GM12891 (cell line): Measurements from ENCODE around the gene SOHLH1.

Source experiments
- PAX5 ChIP-seq: IDR thresholded peaks from 2 replicates; pipeline ENCODE4 v1.6.1; 2011; ENCODE audit warnings: low read length, moderate library complexity, mild to moderate bottlenecking; ENCODE audit not compliant: insufficient read depth, severe bottlenecking
- POLR2A ChIP-seq: IDR thresholded peaks from 2 replicates; pipeline ENCODE4 v1.6.1; 2011; ENCODE audit warnings: low read depth, low read length, control low read depth
- POLR2AphosphoS5 ChIP-seq: IDR thresholded peaks from 2 replicates; pipeline ENCODE4 v1.6.1; 2011; ENCODE audit warnings: low read depth, low read length, control low read depth
- POU2F2 ChIP-seq: IDR thresholded peaks from 2 replicates; pipeline ENCODE4 v1.6.1; 2011; ENCODE audit warnings: low read depth, mild to moderate bottlenecking, control low read depth, low read length, moderate library complexity
- SPI1 ChIP-seq: IDR thresholded peaks from 2 replicates; pipeline ENCODE4 v1.6.1; 2011; ENCODE audit warnings: low read depth, low read length, control low read depth
- TAF1 ChIP-seq: IDR thresholded peaks from 2 replicates; pipeline ENCODE4 v1.6.1; 2011; ENCODE audit warnings: low read depth, low read length, control low read depth

DNA sequence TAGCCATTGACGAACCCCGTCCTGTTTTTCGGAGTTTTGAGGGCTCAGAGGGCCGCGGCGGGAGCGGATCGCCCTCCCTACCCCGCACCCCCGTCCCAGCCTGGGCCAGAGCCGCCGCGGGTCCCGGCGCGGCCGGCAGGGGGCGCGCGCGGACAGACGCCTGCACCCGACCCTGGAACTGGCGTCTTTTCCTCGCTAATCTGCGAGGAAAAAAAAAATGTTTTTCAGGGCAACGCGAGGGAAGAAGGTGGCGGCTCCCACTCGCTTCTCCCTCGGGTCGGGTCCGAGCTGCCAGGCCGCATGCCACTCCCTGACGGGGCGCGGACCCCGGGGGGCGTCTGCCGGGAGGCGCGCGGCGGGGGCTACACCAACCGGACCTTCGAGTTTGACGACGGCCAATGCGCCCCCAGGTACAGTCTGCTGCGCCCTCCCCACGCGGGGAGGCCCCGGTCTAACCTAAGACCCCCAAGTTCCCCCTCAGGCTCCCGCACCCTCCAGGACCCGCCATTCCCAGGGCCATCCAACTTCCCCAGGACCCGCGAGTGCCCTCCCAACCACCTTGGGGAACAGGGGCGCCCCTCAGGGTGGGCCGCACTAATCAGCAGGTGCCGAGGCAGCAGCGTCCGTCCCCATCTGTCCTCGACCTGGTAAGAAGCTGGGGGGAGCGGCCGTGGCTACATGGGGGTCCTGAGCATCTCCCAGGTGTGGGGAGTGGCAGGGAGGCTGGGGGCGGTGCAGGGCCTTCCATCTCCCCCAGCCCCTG, 2.9 kb upstream of the SOHLH1 start, which contains the start of gene KCNT1:
- TF ChIP-seq TAF1: no peak
- no peak for TF ChIP-seq POLR2A
- TF ChIP-seq POLR2AphosphoS5: no peak
- TF ChIP-seq SPI1: no peak
- TF ChIP-seq POU2F2: no peak
- TF ChIP-seq PAX5: no peak
